T47D (cell line): ENCODE results near the gene SLC8A2.

Experiments
- DNase-seq, 2 experiments: peaks; one replicate each; pipeline versions ENCODE4 v3.0.0 to v3.0.0-alpha.2; 2011 to 2012; ENCODE audit warnings: low read depth in 1 of 2, low spot score in 1 of 2
- JUND ChIP-seq: IDR thresholded peaks from 2 replicates; pipeline ENCODE4 v1.6.1; 2012; ENCODE audit warnings: low read depth
- in situ Hi-C: cut with HindIII; loops from 2 replicates; pipeline ENCODE4 v1.10.0; 2016; ENCODE audit warnings: low sequenced_read_pairs, low pct_unique_long_range_greater_than_20kb

The SLC8A2 gene

DNA sequence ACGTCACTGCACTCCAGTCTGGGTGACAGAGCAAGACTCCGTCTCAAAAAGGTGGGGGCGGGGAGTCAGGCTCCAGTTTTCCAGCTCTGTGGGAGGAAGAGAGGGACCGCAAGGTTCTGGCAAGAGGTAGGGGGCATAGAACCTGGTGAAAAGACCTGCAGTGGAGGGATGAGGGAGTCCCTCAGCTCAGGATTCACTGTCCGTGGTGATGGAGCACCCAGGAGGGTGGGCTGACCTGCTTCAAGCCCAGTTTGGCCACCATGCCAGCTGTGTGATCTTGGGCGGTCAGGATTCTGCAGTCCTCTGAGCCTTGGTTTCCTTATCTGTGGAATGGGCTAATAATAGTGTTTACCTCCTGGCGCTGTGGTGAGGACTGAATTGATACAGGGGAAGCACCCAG, 21.2 kb downstream of the SLC8A2 start:
- in situ Hi-C loops: no loop called here

DNA sequence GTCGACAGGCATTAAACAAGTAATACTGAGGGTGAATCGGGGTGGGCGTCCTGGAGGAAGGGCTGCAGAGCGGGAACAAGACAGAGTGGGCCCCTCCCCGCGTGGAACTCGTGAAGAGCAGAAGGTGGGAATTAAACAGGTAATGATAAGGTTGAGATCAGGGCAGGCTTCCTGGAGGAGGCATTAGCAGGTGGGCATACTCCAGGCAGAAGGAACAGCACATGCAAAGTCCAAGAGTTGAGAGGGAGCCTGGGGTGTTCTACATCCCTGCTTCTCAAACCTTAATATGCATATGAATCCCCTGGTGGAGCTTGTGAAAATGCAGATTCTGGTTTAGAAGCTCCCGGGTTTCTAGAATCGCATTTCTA, 23.3 kb downstream of the SLC8A2 start:
- no peak for TF ChIP-seq JUND
- in situ Hi-C loops: no loop called here
- no peak for DNase-seq

More for the DNA sequence above, 21.2 kb downstream of the SLC8A2 start:
- DNase-seq: no peak
- TF ChIP-seq JUND: no peak

DNA sequence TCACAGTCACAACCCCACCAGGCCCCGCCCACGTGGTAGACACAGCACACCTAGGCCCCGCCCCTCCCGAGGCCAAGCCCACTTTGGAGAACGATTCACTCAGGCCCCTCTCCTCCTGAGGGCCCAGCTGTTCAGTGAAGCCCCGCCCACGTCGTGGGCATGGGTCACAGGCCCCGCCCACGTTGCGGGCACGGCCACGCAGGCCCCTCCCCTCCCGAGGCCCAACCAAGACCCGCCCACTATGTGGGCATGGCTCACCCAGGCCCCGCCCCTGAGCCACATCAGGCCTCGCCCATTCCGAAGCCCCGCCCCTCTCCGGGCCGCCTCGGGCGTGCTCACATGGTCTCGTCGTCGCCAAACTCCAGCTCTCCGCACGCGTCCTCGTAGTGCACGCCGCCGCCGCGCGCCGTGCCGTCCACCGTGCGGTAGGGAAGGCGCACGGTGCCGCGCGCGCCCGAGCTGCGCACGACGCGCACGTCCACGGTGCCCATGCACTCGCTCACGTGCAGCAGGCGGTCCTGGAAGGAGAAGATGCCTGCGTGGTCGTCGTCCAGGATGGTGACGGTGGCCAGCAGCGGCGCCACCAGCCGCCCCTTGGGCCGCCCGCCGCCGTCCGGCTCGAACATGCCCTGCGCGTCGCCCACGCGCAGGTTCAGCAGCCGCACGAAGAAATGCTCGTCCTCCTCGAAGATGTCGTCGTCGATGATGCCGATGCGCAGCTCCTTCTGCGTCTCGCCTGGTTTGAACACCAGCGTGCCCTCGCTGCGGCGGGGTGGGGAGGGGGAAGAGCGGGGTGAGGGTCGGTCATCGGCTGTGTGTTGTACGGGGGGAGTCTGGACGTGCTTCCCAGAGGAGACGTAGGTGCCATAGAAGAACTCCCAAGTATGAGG, 24.0 kb downstream of the SLC8A2 start:
- in situ Hi-C loops: no loop called here
- no peak for TF ChIP-seq JUND
- peak; percentile 41 to 98 for DNase-seq

DNA sequence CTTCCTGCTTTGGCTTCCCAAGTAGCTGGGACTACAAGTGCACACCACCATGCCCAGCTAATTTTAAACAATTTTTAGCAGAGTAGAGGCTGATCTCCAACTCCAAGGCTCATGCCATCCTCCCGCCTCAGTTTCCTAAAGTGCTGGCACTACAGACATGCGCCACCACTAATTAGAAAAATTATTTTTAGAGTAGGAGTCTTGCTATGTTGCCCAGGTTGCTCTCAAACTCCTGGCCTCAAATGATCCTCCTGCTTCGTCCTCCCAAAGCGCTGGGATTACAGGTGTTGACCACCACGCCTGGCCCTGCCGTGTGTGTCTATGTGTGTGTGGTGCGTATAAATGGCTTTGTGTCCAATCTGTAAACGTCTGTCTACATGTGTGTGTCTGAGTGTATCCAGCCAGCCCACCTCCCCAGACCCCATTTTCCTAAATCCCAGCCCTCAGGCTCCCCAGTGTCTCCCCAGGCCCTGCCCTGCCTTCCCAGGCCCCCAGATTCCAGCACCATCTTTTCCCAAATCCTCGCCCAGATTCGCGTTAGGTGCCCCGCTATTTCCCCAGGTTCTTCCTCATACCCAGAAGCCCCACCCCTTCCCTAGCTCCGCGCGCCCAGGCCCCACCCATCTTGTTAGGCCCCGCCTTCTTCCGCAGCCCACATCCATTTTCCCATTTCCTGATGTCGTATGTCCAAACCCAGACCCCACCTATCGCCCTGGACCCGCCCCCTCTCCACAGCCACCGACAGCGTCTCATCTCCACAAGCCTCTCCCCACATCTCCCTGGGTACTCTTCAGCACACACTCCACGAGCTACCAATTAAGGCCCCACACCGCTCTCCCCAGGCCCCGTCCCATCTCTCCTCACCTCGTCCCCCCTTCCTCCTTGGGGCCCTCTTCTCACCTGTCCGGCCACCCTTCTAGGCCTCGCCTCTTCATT, 24.9 kb downstream of the SLC8A2 start:
- peak; percentile 74 to 92 for DNase-seq
- in situ Hi-C loops: no loop called here
- TF ChIP-seq JUND: no peak

DNA sequence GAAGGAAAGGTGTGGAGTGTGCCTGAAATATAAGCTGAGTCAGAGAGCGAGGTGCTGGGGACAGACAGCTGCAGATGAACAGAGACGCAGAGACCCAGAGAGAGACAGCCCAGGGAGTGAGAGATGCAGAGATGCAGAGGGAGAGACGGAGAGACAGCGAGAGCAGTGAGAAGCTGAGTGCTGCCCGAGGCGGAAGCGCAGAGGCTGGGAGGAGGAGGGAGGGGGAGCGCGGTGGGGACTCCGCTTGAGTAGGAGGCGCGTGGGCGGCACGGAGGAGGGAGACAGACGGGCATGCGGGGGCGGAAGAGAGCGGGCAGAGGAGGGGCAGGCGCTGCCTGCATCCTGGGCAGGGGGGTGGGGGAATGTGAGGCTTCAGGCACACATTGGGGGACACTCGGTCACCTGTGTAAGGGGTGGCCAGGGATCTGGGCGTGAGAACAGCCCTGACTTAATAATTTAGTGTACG, 25.7 kb downstream of the SLC8A2 start:
- peak; percentile 45 to 66 for DNase-seq
- no peak for TF ChIP-seq JUND
- in situ Hi-C loops: no loop called here

DNA sequence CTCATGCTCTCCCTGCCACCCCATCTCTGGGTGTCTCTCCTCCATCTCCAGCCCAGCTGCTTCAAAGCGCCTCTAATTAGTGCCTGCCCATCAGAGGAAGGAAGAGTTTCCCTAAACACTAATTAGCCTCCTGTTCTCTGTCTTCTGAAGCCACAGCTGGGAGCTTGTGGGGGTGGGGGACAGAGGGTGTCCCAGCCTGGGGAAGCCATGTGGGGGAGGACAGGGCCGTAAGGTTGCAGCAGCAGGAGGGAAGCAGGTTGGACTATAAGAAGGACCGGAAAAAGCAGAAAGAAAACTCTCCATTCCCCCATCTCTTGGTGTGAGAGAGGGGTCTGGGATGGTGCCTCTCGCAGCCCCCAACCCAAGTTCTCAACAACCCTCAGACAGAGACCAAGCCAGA, 26.2 kb downstream of the SLC8A2 start:
- in situ Hi-C loops: no loop called here
- TF ChIP-seq JUND: no peak
- no peak for DNase-seq

DNA sequence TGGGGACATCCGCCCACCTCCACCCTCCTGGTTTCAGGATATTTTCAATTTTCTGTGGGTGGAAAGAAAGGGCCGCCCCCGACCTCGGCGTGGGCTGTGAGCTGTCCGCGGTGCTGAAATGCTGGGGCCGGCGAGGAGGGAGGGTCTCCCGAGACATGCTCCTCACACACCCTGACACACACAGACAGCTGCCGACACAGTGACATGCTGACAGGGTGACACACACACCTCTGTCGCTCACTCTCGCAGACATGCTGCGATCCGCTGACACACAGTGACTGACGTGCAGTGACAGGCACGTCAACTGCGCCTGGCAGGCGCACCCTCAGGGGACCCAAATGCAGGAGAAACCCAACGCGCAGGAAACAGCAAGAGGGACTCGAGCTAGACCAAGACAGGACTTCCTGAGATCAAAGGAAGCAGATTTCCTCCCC, 27.3 kb downstream of the SLC8A2 start:
- TF ChIP-seq JUND: no peak
- DNase-seq: no peak
- in situ Hi-C loops: no loop called here

DNA sequence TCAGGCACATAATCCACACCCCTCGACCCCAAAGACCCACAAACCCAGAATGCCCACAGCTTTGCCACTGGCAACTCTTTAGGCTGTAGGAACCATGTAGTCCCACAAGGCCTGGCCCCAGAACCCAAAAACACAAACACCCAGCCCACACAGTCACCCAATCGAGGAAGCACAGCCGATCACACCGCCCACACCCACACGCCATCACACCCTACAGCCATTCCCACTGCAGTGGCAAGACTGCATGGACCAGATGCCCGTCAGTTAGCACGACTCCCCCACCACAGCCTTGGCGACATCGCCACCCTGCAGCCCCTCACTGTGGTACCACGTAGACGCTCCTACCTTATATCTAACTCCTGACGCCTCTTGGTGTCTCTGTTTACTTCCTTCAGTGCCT, 28.4 kb downstream of the SLC8A2 start:
- no peak for TF ChIP-seq JUND
- DNase-seq: no peak
- in situ Hi-C loops: no loop called here

DNA sequence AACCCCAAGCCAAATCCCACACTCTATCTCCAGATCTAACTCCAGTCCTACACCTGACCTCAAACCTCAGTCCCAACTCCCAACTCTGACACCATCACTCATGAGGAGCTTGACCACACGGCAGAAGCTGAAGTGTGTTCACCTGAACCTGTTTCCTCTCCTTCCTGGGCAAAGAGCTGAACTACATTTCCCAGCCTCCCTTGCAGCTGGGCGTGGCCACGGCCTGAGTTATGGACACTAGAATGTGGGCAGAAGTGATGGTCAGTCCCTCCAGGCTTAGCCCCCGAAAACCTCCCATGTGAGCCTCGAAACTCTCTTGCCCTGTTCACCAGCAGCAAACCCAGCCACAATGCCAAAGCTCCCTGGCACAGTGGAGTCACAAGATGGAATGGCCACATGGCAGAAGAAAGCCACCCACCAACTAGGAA, 32.9 kb downstream of the SLC8A2 start:
- in situ Hi-C loops: no loop called here
- peak in 1 of 2 experiments; percentile 58 for DNase-seq

DNA sequence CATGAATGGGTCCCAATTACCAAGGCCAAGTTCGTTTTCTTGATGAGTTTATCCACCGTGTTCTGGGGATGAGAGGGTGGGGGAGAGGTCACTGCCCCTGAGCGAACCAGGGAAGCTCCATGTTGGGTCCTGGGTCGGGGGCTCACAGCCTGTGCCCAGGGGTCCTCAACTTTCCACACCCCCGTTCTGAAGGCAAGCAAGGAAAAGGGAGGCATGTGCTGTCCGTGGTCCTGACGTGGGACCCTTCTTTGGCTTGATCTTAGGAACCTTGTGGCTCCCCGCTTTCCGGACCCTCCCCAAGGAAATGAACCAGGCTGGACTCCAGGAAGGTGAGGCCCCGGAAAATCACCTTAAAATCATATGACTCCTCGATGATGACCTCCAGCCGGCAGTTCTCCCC, 34.2 kb downstream of the SLC8A2 start:
- no peak for DNase-seq
- TF ChIP-seq JUND: no peak
- in situ Hi-C loops: no loop called here

More for the DNA sequence above, 32.9 kb downstream of the SLC8A2 start:
- no peak for TF ChIP-seq JUND

DNA sequence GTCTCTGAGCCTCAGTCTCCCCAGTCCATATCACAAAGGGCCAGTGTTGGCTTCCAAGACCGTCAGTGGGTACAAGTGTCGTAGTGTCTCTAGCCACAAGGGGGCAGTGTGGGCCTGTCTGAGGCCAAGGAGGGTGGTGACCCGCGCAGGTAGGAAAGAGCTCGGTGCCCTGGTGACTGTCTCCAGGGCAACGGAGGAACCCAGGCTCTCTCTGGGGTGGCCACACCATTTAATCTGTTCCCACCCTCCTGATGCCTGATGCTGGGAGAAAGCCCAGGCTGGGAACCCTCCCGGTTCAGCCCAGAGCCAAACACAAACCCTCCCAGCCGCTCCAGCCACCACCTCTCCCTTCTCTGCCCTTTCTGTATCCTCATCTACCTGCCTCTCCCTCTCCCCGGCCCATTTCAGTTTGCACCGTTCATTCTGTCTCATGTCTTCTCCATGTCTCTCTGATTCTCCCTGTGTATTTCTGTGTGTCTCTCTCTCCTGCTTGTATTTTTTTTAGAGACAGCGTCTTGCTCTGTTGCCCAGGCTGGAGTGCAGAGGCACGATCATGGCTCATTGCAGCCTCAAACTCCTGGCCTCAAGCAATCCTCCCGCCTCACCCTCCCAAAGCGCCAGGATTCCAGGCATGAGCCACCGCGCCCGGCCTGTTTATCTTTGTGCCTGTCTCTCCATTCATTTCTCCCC, 34.8 kb downstream of the SLC8A2 start:
- TF ChIP-seq JUND: no peak
- in situ Hi-C loops: no loop called here

DNA sequence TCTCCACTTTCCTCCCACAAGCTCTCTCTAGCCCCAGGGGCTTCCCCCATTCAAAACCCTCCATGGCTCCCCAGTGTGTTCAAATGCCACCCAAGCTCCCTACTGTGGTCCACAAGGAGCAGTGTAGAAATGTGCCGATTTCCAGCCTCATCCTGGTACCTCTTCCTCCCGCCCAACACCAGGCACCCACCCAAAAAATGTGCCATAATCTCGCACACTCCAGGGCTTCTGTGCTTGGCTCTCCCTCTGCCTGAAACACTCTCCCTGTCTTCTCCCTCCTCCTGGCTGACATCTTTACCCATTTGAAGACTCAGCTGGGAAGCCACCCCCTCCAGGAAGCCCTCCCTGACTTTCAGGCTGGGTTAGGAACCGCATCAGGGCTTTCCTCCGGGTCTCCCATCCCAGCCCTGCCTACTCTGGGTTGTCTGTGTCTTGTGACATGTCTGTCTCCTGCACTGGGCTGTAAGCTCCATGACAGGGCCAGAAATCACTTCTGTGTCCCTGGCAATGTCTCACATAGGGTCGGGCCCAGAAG, 35.7 kb downstream of the SLC8A2 start:
- TF ChIP-seq JUND: no peak
- in situ Hi-C loops: no loop called here
- no peak for DNase-seq

More for the DNA sequence above, 34.8 kb downstream of the SLC8A2 start:
- peak; percentile 64 to 84 for DNase-seq
